Amygdala (tissue), 56 donors: ENCODE data around the gene KCNAB3.

ENCODE experiments used
- DNase-seq, 56 donors: peaks; one replicate each; lab custom pipeline; 2025; lab: John Stamatoyannopoulos, UW

The KCNAB3 gene

DNA sequence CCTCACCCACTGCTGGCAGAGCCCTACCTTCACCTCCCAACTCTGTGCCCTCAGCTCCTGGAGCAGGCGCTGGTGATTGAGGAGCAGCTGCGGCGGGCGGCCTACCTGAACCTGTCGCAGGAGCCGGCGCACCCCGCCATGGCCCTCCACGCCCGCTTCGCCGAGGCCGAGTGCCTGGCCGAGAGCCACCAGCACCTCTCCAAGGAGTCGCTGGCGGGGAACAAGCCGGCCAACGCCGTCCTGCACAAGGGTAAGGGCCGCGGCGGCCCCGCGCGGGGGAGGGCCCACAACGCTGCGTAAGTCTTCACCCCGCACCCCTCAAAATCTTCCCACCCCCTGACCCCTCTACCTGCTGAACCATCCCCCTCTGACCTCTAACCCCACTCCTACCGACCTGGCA, 20.6 kb downstream of the KCNAB3 start:
- no peak for DNase-seq

DNA sequence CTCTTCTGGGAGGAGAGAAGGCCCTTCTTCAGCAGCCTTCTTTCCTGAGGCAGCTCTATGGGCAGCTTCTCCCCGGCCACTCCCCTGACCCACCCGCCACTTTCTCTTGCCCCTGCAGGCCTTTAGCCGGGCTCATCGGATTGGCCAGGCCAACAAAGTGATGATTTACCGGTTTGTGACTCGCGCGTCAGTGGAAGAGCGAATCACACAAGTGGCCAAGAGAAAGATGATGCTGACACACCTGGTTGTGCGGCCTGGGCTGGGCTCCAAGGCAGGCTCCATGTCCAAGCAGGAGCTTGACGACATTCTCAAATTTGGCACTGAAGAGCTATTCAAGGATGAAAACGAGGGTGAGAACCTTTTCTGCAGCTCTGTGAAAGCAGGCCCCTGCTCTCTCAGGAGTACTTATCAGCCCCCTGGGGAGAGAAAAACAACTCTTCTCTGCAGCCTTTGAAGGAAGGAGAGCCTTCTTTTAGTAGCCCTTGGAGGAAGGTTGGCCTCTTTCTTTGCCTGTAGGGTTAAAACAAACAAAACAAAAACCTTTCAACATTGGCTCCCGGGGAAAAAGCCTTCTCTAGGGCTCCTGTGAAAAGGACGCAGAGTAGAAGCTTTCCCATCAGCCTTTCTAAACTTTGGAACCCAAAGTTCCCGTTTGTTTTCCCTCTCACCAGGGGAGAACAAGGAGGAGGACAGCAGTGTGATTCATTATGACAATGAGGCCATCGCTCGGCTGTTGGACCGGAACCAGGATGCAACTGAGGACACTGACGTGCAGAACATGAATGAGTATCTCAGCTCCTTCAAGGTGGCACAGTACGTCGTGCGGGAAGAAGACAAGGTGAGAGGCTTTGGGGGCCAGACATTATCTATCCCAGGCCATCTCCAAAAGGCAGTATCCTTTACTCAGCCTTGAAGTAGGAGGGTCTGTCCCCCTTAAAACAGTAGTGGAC, 26.2 kb downstream of the KCNAB3 start:
- DNase-seq, result no peak

DNA sequence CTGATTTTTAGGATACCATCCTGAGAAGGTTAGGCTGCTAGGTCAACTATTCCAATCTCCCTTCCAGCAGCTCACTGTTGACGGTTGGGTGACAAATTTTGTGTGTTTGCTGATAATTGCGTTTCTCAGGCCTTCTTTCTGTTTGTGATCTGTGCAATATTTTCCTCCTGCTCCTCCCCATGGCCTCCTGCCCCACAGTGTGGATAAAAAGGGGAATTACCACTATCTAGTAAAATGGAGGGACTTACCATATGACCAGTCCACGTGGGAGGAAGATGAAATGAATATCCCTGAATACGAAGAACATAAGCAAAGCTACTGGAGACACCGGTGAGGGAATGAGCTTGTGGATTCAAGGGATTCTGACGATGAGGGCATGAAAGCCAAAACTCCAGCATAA, 31.9 kb downstream of the KCNAB3 start:
- DNase-seq, result peak in 16 of 56 donors; percentile 0 to 54 (median 24)

DNA sequence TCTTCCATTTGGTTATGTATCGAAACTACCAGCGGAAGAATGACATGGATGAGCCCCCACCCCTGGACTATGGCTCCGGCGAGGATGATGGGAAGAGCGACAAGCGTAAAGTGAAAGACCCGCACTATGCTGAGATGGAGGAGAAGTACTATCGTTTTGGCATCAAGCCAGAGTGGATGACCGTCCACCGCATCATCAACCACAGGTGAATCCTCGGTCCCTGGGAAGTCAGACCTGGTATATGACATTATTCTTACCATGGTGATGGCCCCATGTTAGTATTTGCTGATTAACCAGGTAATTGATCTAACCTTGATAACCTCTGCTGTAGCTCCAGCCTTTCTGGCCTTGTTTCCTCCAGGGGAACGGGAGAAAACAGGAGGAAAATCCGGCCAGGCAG, 32.6 kb downstream of the KCNAB3 start:
- DNase-seq, result no peak

DNA sequence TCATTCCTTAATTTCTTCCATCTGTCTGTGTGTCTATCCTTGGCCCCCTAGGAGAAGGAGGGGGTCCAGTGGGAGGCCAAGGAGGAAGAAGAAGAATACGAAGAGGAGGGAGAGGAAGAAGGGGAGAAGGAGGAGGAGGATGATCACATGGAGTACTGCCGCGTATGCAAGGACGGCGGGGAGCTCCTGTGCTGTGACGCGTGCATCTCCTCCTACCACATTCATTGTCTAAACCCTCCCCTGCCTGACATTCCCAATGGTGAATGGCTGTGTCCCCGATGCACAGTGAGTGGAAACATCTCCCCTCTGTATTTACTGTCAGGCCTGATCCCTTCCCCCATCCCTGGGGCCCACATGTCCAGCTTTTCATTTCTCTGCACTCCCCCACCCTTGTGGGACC, 34.8 kb downstream of the KCNAB3 start:
- DNase-seq, result no peak

DNA sequence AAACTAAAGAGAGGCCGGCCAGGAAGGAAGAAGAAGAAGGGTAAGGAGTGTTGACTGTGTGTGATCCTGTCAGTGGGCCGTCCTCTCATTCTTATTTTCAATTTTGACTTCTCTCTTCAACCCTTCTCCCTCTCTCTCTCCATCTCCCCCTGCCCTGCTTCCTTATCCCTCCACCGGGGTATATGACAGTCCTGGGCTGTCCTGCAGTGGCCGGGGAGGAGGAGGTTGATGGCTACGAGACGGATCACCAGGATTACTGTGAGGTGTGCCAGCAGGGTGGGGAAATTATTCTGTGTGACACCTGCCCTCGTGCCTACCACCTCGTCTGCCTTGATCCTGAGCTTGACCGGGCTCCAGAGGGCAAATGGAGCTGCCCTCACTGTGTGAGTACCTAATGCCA, 35.4 kb downstream of the KCNAB3 start:
- no peak for DNase-seq

DNA sequence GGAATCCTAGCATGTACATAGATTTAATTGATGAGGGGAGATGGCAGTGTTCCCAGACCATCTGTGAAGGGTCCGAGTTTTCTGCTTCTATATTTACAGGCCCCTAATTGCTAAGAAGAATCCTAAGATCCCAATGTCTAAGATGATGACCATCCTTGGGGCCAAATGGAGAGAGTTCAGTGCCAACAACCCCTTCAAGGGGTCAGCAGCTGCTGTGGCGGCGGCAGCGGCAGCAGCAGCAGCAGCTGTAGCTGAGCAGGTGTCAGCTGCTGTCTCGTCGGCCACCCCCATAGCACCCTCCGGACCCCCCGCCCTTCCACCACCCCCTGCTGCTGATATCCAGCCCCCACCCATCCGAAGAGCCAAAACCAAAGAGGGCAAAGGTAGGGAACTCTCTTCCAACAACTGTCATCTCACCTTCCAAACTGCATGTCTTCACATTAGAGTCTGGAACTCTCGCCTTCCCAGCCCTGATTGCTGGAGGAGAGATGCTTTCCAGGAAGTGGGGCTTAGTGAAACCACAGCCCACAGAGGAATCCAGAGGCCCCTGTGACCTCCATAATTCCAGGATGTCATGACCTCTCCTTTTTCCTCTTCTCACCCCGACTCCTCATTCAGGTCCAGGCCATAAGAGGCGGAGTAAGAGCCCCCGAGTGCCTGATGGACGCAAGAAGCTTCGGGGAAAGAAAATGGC, 36.3 kb downstream of the KCNAB3 start:
- DNase-seq, result no peak

DNA sequence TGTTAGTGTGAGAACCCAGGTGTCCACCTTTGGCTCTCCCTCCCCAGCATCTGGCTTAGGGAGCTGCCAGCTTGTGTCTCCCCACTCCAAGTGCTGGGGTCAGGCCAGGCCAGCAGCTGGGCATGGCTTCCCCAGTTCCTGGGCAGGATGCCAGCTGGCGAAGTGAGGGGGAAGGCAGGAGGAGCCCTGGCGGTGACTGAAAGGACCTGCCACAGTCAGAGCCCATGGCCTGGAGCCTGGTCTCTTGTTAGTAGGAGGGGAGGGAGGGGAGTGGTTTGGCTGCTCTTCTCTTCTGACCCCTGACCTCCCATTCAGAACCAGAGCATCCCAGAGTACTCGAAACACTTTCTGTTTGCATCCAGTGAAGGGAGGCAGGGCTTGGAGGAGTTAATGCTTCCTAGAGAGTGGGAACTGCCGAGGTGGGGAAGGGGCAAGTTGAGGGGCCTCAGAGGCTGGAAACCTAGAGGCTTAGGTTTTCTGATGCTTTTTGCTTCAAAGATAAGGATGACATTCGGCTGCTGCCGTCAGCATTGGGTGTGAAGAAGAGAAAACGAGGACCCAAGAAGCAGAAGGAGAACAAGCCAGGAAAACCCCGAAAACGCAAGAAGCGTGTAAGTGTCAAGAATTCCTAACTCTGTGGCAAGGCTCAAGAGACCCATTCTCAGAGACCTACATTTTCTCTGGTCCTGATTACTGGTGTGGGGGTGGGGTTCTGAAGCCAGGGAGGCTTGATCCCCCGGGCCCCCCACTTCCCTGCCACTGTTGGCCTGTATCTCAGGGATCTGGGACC, 40.3 kb downstream of the KCNAB3 start:
- peak; percentile 53 to 97 (median 94) for DNase-seq

DNA sequence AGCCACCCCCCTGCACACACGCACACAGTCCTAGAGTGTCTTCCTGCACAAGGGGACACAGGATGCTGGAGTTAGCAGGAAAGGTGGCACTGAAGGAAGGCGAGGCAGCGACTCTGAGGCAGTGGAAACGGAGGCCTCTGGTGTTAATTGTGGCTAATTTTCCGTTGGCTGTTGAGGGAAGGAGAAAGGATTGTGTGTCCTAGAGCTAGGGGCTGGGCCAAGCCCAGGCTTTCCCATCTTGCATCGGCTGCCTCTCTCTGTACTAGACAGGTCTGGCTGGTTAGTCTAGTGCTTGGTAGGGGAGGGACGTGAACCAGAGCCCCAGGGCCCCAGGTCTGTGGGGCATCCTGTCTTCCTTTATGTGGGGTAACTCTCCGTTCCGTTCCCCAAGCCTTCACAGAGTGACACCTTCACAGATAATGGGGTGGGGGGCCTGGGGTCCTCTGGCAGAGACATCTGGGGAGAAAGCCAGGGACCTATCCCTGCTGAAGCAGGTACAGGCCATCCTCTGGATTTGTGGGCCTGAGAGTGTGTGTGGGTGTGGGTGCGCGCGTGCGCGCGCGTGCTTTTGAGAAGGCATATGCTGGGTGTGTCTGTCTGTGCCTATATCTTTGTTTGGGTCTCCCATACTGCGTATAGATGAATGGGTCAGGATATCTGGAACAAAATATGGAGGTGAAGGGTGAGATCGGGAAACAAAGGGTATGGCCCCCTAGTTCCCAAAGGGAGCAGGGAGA, 41.3 kb downstream of the KCNAB3 start, which contains the start of gene CHD3:
Gene CHD3 (plus strand): TSS at position 606 of the 737 bp plus-strand sequence. CDS start 212 bp downstream, outside the sequence.
- peak in 3 of 56 donors; percentile 18 to 31 (median 22) for DNase-seq

DNA sequence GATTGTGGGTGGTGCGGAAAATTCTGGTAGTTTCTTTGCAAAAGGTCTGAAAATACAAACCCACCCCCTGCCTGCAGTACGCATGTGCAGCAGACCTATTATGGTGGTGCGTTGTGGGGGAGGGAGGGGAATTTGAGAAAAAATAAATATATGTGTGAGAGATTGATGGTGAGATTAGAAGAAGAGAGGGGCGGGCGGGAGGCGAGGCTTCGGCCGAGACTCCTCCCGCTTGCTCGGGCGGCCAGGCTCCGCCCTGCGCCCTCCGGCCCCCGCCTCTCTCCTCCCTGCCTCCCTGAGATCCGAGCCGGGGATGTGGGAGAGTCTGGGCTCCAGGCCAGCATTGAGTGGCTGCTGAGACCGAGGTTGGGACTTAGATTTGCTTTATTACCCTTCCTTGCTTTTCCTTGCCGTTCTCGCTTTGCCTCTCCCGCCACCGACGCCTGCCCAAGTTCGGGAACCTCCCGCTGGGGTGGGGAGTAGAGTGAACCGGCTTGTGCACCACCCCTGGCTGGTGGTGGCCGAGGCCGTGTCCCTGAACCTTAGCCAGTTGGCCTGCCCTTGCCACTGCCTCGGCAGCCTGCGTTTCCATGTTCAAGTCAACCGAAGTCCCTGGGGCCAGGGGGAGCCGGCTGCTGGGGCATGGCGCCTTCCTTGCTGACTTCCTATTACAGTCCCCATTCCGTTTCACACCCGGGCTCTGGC, 42.0 kb downstream of the KCNAB3 start:
- DNase-seq, result peak in 55 of 56 donors; percentile 30 to 91 (median 81)

DNA sequence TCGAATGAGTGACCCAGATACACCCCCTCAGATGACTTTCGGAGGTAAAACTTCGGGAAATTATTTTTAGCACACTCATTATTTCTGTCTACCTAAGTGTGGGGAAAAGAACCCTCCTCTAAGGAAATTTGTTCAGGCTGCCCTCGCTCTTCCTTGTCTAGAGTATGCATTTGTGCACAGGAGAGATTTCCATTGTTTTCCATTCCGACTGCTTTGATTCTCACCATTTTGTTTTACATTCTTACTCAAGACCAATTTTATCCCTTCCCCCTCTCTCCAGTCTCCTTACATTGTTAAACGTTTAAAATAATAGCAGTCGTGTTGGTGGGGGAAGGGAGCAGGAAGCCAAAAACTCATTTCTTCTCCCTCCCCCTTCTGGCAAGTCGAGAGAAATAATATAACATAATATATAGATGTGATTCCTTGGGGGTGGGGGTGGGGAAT, 42.6 kb downstream of the KCNAB3 start:
- no peak for DNase-seq

DNA sequence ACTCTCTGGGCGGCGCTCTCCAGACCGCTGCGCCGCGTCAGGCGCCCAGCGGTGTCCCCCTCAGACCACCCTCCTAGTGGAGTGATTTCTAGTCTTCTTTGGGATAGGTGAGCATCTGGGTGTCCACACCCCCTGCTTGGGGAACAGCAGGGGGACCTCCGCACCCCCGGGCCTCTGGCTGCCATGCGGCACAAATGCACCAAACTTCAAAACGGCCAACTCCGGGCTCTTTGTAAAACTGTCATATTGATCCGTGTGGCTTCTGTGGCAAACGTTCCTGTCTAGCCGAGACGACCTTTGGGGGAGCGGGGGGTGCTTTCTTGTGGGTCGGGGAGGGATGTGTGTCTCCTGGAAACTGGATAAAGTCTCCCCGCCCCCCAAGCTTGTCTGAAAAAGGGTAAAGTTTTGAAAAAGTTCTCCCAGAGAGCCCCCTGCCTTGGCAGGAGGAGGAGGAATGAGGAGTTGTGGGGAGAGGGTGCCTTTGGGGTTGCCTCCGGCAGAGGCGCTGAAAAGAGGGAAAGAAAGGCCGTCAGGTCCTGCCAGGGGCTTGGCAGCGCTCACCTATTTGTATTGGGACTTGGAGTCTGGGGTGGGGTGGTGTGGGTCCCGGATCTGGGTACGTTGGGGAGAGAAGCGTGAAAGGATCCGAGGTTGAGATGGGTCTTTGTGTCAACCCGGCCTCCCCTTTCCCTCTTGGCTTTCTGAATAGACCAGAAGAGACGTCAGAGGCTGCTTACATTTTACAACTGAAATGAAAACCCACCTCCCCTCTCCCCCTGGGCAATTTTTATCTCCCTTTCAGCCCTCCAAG, 43.2 kb downstream of the KCNAB3 start:
- DNase-seq, result peak in 3 of 56 donors; percentile 10 to 31 (median 28)

DNA sequence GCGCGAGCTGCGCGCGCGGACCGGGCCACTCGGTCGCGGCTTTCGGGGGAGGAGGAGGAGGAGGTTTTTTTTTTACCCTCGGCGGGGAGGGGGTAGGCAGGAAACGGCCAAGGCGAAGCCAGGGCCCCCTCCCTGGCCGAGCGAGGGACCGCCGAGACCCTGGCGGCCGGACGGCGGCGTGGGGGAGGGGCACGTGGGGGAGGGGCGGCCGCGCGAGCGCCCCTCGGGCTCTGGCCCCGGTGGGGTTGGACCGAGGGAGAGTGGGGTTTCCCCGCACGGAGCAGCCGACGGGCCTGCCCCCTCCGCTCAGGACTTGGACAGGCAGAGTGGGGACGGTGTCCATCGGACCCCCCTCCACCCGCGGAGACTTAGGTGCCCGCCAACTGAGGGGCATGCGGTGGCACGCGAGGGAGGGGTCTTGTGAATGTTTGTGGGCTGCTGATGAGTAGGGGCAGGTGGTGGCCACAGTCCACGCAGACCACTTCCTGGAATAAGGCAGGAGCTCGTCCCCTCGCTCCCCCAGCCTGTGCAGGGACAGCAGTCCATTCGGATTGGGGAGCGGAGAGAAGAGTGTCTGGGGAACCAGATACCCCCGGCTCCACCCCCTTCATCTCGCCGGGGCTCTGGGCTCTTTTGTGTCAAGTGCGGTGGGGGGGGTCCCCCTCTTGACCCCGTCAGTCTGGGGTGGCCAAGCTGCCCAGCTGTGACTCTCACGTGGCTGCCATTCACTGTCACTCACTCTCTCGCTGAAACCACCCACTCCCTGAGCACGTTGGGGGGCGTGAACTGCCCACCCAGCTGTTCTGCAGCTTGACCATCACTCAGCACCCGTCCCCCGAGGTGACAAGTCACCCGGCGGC, 44.1 kb downstream of the KCNAB3 start:
- peak in 8 of 56 donors; percentile 11 to 62 (median 28) for DNase-seq

DNA sequence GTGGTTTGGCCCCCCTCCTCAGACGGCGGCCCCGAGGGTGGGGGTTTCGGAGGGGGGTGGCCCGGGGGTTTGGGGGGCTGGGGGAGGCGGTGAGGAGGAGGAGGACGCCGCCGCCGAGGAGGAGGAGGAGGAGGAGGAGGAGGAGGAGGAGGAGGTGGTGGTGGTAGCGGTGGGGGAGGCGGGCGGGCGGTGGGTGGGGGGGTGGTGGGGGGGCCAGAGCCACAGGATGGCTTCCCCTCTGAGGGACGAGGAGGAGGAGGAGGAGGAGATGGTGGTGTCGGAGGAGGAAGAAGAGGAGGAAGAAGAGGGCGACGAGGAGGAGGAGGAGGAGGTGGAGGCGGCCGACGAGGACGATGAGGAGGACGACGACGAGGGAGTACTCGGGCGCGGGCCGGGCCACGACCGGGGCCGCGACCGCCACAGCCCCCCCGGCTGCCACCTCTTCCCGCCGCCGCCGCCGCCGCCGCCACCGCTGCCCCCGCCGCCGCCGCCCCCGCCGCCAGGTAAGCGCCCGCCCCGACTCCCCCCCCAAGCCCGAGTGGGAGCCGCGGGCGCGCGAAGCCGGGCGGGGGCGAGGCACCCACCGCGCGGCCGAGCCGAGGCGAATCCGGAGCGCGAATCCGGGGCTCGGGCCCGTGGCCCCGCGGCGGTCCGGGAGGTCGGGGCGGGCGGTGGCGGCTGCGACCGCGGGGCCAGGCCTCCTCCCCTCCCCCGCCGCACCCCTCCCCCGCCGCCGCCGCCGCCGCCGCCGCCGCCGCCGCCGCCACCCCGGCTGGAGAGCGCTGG, 44.9 kb downstream of the KCNAB3 start:
- no peak for DNase-seq

DNA sequence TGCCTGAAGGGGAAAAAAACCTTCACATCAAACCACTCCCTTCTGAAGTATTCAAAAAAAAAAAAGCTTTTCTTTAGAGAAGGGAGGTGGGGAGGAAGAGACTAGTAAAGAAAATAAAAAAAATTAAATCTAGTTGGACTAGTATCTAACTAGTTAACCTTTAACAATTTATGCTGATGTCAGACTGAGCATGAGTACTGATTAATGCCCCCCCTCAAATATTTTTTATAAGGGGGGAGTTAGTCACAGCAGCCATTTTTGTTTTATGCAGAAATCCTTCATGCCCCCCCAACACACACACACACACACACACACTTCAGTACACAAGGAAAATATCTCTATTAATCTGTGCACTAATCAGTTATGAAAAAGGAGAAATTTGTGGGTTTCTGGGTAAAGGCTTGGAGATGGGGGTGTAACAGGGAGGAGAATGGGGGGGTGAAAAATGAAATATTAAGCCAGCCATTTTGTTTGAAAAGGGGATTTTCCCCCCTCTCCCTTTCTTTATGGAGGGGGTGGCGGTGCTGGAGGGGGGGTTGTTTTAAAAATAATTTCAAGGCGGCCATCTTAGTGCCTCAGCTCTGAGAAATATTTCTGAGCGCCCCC, 45.8 kb downstream of the KCNAB3 start:
- DNase-seq, result no peak

DNA sequence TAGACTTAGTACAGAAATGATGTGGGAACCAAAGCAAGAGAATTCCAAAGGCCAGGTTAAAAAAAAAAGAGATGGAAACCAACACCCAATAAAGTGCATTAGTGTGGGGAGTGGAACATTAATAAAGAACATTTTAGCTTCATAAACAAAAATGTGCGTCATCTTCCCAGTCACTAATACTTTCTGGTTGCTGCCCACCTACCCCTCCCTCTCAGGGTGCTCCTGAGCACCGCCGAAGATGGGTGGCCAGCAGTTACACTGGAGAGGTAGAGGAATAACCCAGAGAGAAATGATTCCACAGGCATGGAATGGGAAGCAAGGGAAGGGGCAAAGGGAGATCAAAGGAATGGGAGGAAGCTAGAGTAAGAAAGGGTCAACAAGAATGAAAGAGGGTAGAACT, 47.0 kb downstream of the KCNAB3 start:
- DNase-seq, result no peak
